ENCODE data around the gene PAQR7. TPM values are rescaled to one million over a fixed set of nuclear protein-coding genes. Genes with fewer than 3 reads are reported as not detected.

Gene PAQR7
- total RNA-seq, 1 donor from 2014 or later, result 6.9 TPM

GRCh38 chr1:25876693-25877077 is 1.2 kb upstream of the PAQR7 start:
- Histone ChIP-seq H3K27ac (peak overlapping the region in 1 of 2 donors; percentile 71), H3K4me3 (no peak overlapping the region), H3K27me3 (no peaks in the 10 kb centered on the region), H3K9me3 (no peaks in the 10 kb centered on the region), H3K36me3 (no peaks in the 10 kb centered on the region), H3K4me1 (peaks cover 7 to 16% of the 10 kb centered on the region in 2 donors)
- no peak for TF ChIP-seq CTCF (IDR thresholded peaks at IDR 0.05)
- no peak for DNase-seq (ENCODE audit: low spot score in 2 of 2)
- intact Hi-C loops (cut with DNase I), result no loop called here

- no peak for TF ChIP-seq CTCF (IDR thresholded peaks at IDR 0.05)
- peak in 1 of 2 donors; percentile 73 for DNase-seq (ENCODE audit: low spot score in 2 of 2)
Observed at GRCh38 chr1:25875856-25876692, 566 bp upstream of the PAQR7 start.

GRCh38 chr1:25874635-25875153 is 814 bp downstream of the PAQR7 start:
- DNase-seq (ENCODE audit: low spot score in 2 of 2), result no peak
- intact Hi-C loops (cut with DNase I), result no loop called here
- no peak for TF ChIP-seq CTCF (IDR thresholded peaks at IDR 0.05)
- Histone ChIP-seq H3K4me3 (peak overlapping the region; percentile 72 to 80), H3K4me1 (peaks cover 7 to 16% of the 10 kb centered on the region in 2 donors), H3K27ac (peak overlapping the region; percentile 71 to 79), H3K36me3 (no peaks in the 10 kb centered on the region), H3K27me3 (no peaks in the 10 kb centered on the region), H3K9me3 (no peaks in the 10 kb centered on the region)

More at GRCh38 chr1:25875856-25876692, 566 bp upstream of the PAQR7 start:
- Histone ChIP-seq H3K27ac (peak overlapping the region; percentile 71 to 79), H3K27me3 (no peaks in the 10 kb centered on the region), H3K4me3 (peak overlapping the region; percentile 72 to 80), H3K9me3 (no peaks in the 10 kb centered on the region), H3K36me3 (no peaks in the 10 kb centered on the region), H3K4me1 (peaks cover 7 to 16% of the 10 kb centered on the region in 2 donors)
- intact Hi-C loops (cut with DNase I), result no loop called here

GRCh38 chr1:25874209-25874608 is 1.3 kb downstream of the PAQR7 start:
- H3K4me3 ChIP-seq, result peak overlapping the region; percentile 72 to 80
- H3K27ac ChIP-seq, result peak overlapping the region; percentile 71 to 79
- H3K9me3 ChIP-seq, result no peaks in the 10 kb centered on the region
- H3K36me3 ChIP-seq, result no peaks in the 10 kb centered on the region
- TF ChIP-seq CTCF (IDR thresholded peaks at IDR 0.05), result no peak
- H3K4me1 ChIP-seq, result peaks cover 7 to 16% of the 10 kb centered on the region in 2 donors
- H3K27me3 ChIP-seq, result no peaks in the 10 kb centered on the region
- no peak for DNase-seq (ENCODE audit: low spot score in 2 of 2)
- intact Hi-C loops (cut with DNase I), result no loop called here

GRCh38 chr1:25873120-25873519 is 2.4 kb downstream of the PAQR7 start:
- Histone ChIP-seq H3K4me1 (peaks cover 7 to 16% of the 10 kb centered on the region in 2 donors), H3K27ac (no peak overlapping the region), H3K27me3 (no peaks in the 10 kb centered on the region), H3K36me3 (no peaks in the 10 kb centered on the region), H3K9me3 (no peaks in the 10 kb centered on the region), H3K4me3 (no peak overlapping the region)
- TF ChIP-seq CTCF (IDR thresholded peaks at IDR 0.05), result no peak
- no peak for DNase-seq (ENCODE audit: low spot score in 2 of 2)
- intact Hi-C loops (cut with DNase I), result no loop called here

Data from ascending aorta (tissue), 2 donors.